Fibroblast of mammary gland (primary cell): ENCODE data around the gene CAMK2A.

Experiments
- DNase-seq: peaks from one replicate; pipeline ENCODE4 v3.0.0-alpha.2; 2010; ENCODE audit warnings: low read depth
- H3K4me3 ChIP-seq: 2 replicates; pipeline ENCODE4 v1.5.1; 2011; ENCODE audit warnings: low read depth, mild to moderate bottlenecking, low read length, moderate library complexity; ENCODE audit not compliant: control insufficient read depth
- TF ChIP-seq, protein P1 (sequence below): conservative IDR thresholded peaks from 2 replicates; pipeline ENCODE4 v1.5.1; 2011; ENCODE audit warnings: low read depth, low read length, inconsistent platforms; ENCODE audit not compliant: control insufficient read depth, insufficient read depth

Gene CAMK2A

DNA sequence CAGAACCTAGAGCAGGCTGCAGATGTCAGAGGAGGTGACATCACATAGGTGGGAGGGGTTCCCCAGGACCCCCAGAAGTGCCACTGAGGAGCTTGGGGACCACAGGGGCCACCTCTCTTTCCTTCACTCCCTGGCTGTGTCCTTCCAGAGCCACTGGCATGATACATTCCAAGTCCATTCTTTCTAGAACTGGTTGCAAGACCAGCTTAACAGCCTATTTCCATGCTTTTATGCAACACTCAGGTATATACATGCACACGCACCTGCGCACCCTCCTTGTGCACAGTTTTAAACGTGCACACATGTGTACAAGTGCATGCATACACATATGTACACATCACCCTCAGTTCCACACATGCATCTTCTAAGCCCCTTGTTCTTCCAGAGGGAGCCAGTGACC, 60.0 kb downstream of the CAMK2A start:
- TF ChIP-seq, protein P1, sequence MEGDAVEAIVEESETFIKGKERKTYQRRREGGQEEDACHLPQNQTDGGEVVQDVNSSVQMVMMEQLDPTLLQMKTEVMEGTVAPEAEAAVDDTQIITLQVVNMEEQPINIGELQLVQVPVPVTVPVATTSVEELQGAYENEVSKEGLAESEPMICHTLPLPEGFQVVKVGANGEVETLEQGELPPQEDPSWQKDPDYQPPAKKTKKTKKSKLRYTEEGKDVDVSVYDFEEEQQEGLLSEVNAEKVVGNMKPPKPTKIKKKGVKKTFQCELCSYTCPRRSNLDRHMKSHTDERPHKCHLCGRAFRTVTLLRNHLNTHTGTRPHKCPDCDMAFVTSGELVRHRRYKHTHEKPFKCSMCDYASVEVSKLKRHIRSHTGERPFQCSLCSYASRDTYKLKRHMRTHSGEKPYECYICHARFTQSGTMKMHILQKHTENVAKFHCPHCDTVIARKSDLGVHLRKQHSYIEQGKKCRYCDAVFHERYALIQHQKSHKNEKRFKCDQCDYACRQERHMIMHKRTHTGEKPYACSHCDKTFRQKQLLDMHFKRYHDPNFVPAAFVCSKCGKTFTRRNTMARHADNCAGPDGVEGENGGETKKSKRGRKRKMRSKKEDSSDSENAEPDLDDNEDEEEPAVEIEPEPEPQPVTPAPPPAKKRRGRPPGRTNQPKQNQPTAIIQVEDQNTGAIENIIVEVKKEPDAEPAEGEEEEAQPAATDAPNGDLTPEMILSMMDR, result no peak
- no peak overlapping the region for H3K4me3 ChIP-seq
- DNase-seq, result no peak

DNA sequence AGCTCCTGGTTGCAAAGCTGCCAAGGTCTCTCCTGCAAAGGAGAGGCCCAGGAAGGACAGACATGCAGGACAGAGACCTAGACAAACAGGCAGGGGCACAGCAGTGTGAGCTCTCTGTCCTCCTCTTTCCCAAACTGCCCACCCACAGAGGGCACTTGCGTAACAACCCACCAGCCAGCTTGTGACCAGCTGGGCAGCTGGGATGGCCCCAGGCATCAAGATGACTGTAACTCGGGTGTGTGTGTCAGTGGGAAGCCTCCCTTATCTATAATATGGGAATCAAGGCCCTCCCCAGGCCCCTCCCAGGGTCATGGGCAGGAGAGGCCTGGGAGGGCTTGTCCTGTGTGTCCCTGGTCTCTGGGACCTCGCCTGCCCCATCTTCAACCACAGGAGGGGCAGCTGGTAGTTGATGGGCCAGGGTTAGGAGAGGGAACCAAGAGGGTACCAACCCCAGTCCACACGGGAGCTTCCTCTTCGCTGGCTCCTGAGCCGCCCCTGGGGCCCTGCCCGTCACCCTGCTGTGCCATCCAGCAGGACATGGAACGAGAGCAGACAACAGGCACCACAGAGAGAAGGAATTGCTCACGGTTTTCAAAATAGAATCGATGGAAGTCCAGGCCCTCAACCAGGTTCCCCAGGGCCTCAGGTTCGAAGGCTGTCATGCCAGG, 61.8 kb downstream of the CAMK2A start:
- H3K4me3 ChIP-seq, result no peak overlapping the region
- TF ChIP-seq, protein P1, result no peak
- peak; percentile 47 for DNase-seq

DNA sequence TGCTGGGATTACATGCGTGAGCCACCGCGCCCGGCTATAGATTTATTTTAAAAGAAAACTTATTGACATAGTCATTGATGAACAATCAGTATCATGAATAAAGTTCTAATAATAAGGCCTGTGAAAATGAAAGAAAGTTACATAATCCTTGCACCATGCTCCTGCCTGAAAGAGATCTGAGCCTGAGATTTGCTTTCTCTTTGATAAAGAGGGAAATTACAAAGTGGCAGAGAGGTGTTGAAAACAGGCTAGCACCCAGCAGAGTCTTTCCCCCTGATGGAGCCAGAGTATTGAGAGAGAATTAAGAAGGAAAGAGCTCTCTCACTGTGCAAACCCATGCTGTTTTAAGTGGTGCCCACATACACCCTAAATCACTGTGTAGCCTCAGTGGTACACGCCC, 62.5 kb downstream of the CAMK2A start:
- no peak for DNase-seq
- TF ChIP-seq, protein P1, result no peak
- no peak overlapping the region for H3K4me3 ChIP-seq

DNA sequence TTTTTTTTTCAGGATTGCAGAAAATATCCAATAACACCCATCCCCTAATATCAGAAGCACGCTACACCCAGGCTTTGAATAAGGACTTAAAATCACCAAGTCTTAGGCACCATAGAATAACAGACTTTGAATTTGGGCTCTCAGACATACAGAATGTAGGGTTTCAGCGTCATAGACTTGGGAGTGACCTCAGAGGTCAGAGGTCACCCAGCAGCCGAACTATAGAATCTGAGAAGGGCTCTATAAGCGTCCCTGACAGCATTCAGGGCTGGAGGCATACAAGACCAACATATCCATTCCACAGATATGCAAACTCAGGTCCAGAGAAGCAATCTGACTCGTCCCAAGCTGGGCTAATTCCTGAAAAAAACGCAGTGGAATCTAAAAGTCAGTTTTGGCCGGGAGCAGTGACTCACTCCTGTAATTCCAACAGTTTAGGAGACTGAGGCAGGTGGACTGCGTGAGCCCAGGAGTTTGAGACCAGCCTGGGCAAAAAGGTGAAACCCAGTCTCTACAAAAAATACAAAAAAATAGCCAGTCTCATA, 65.0 kb downstream of the CAMK2A start:
- TF ChIP-seq, protein P1, result no peak
- no peak overlapping the region for H3K4me3 ChIP-seq
- DNase-seq, result peak; percentile 19

DNA sequence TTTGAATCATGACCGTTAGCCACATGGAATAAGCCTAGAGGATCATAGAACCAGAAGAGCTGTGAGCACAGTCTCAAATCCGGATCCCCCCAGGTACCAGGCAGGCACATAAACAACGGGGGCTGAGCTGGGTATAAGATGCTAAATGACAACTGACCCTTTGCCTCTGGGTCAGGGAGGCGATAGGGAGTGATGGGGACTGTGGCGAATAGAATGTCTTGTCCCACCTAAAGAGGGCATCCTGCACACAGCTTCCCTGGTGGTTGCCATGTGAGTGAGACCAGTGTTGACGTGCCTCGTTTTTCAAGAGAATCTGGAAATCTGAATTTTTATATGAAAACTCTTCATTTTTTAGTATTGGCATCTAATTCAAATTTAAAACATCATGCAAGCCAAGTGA, 66.1 kb downstream of the CAMK2A start:
- no peak overlapping the region for H3K4me3 ChIP-seq
- DNase-seq, result no peak
- TF ChIP-seq, protein P1, result no peak

DNA sequence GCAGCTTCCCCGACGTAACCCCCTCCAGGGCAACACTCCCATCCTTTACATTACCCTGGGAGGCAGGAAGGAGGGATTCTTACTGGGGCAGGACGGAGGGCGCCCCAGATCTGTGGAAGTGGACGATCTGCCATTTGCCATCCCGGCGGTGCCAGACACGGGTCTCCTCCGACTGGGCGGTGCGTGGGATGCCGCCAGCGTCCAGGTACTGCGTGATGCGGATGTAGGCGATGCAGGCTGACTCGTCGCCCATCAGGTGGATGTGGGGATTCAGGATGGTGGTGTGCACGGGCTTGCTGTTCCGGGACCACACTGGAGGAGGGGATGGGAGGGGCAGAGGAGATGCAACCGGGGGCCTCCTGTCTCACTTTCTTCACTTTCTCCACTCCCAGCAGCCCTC, 66.7 kb downstream of the CAMK2A start:
- H3K4me3 ChIP-seq, result no peak overlapping the region
- TF ChIP-seq, protein P1, result no peak
- no peak for DNase-seq

DNA sequence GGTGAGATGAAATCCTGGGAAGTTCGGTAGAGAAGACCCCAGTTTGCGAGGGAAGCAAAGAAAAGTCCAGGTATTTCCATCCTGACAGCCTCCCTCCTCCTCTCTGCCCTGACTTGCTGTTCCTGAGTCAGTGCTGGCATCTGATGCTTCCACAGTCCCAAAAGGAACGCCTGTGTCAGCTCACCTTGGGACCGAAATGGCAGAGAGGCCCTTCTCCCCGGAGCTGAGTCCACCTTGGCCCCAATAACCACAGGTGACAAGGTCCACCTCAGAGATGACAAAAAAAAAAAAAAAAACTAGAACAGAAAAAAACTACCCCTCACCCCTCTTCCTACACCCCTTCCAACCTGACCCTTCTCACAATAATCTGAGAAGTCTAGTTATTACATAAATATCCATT, 68.1 kb downstream of the CAMK2A start:
- H3K4me3 ChIP-seq, result no peak overlapping the region
- DNase-seq, result no peak
- TF ChIP-seq, protein P1, result no peak
